AG10803 (cell line): ENCODE data around the gene ZNF750.
A peak's percentile ranks its signal among the peaks of the same experiment; 100 is the strongest.

Source experiments
- DNase-seq: peaks from one replicate; pipeline ENCODE4 v3.0.0; 2010; ENCODE audit warnings: low read depth
- H3K4me3 ChIP-seq: 2 replicates; pipeline ENCODE4 v1.5.1; 2011; ENCODE audit warnings: mild to moderate bottlenecking, low read length, control low read depth
- TF ChIP-seq, protein P1 (sequence below): conservative IDR thresholded peaks from 2 replicates; pipeline ENCODE4 v1.5.1; 2011; ENCODE audit warnings: mild to moderate bottlenecking, low read length, control low read depth, inconsistent platforms

Gene ZNF750

GRCh38 chr17:82783498-82783897, 56.3 kb downstream of the ZNF750 start:
- DNase-seq: no peak
- TF ChIP-seq, protein P1, sequence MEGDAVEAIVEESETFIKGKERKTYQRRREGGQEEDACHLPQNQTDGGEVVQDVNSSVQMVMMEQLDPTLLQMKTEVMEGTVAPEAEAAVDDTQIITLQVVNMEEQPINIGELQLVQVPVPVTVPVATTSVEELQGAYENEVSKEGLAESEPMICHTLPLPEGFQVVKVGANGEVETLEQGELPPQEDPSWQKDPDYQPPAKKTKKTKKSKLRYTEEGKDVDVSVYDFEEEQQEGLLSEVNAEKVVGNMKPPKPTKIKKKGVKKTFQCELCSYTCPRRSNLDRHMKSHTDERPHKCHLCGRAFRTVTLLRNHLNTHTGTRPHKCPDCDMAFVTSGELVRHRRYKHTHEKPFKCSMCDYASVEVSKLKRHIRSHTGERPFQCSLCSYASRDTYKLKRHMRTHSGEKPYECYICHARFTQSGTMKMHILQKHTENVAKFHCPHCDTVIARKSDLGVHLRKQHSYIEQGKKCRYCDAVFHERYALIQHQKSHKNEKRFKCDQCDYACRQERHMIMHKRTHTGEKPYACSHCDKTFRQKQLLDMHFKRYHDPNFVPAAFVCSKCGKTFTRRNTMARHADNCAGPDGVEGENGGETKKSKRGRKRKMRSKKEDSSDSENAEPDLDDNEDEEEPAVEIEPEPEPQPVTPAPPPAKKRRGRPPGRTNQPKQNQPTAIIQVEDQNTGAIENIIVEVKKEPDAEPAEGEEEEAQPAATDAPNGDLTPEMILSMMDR: no peak
- H3K4me3 ChIP-seq: no peak overlapping the region

DNA sequence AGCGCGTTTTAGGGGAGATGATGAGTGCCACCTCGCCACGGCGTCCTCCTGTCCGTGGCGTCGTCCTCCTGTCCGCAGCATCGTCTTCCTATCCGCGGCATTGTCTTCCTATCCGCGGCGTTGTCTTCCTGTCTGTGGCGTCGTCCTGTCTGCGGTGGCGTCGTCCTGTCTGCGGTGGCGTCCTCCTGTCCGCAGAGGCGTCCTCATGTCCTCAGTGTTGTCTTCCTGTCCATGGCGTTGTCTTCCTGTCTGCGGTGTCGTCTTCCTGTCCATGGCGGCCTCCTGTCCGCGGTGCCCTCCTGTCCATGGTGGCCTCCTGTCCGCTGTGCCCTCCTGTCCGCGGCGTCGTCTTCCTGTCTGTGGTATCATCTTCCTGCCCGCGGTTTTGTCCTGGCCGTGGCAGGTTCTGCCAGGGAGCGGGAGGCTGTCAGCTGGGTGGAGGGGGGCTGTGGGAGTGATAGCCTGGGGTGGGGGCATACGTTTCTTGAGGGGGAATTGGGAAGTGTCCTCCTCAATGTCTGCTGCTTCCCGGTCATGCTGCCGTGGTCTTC, 57.1 kb downstream of the ZNF750 start:
- no peak overlapping the region for H3K4me3 ChIP-seq
- TF ChIP-seq, protein P1: no peak
- no peak for DNase-seq

DNA sequence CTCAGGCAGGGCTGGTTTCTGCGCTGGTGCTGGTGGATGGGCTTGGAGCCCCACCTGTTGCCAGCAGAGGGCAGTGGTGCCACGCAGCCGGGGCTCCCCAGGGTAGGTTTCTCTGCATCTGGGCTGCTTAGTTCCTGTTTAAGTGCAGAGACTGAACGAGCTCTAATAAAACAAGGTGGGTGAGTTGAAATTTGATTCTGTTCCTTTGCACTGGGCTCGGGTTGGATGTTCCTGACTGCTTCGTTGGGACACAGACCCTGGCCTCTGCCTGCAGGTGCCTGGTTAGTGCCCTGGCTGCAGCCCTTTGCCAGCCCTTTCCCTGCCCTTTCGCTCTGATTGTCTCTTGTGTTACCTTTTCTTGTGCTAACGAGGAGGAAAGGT, 57.9 kb downstream of the ZNF750 start:
- no peak overlapping the region for H3K4me3 ChIP-seq
- TF ChIP-seq, protein P1: peak; percentile 99
- peak; percentile 67 for DNase-seq

- no peak overlapping the region for H3K4me3 ChIP-seq
- DNase-seq: no peak
- TF ChIP-seq, protein P1: no peak
Observed at GRCh38 chr17:82780971-82781893, 58.6 kb downstream of the ZNF750 start.

DNA sequence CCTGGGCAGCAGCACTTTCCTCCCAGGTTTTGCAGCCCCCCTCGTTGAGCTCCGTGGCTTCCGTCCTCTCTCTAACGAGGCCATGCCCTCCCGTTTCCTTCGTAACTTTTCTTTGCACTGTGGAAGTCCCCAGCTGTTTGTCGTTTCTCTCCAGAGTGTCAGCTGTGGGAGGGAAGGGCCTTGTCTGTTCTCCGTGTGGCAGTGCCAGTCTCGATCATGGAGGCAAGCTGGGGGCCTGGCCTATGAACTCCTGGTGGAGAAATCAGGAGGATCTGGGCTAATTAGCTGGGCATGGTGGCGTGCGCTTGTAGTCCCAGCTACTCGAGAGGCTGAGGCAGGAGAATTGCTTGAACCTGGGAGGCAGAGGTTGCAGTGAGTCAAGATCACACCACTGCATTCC, 59.6 kb downstream of the ZNF750 start:
- H3K4me3 ChIP-seq: no peak overlapping the region
- TF ChIP-seq, protein P1: no peak
- no peak for DNase-seq

- DNase-seq: no peak
- TF ChIP-seq, protein P1: no peak
- no peak overlapping the region for H3K4me3 ChIP-seq
Observed at GRCh38 chr17:82779541-82779940, 60.3 kb downstream of the ZNF750 start.
